ENCODE data around the gene PDZD2.
"Not testable (repeated sequence)": the region's sequence is repeated elsewhere in the genome, so short reads cannot be mapped to it uniquely, and the experiment has no call there.

The PDZD2 gene

GRCh38 chr5:31738199-31738598 lies 99.3 kb downstream of the PDZD2 start:
- DNase-seq = no peak

GRCh38 chr5:31741496-31741895 lies 102.6 kb downstream of the PDZD2 start:
- DNase-seq = no peak

- DNase-seq = no peak
Measured at GRCh38 chr5:31743678-31744077, 104.7 kb downstream of the PDZD2 start.

GRCh38 chr5:31748458-31749172 lies 109.7 kb downstream of the PDZD2 start:
- no peak for DNase-seq

GRCh38 chr5:31750215-31750614 lies 111.3 kb downstream of the PDZD2 start:
- no peak for DNase-seq

GRCh38 chr5:31751610-31752009 lies 112.7 kb downstream of the PDZD2 start:
- DNase-seq = no peak

- no peak for DNase-seq
Measured at GRCh38 chr5:31753700-31754357, 114.9 kb downstream of the PDZD2 start.

- DNase-seq = no peak
Measured at GRCh38 chr5:31754358-31754704, 115.4 kb downstream of the PDZD2 start.

GRCh38 chr5:31754741-31755675 lies 116.1 kb downstream of the PDZD2 start:
- DNase-seq = no peak

GRCh38 chr5:31755676-31756230 lies 116.8 kb downstream of the PDZD2 start:
- no peak for DNase-seq

- no peak for DNase-seq
Measured at GRCh38 chr5:31757806-31758205, 118.9 kb downstream of the PDZD2 start.

GRCh38 chr5:31758803-31759425 lies 120.0 kb downstream of the PDZD2 start:
- DNase-seq = no peak

- DNase-seq = peak; percentile 49
Measured at GRCh38 chr5:31759925-31760324, 121.0 kb downstream of the PDZD2 start.

GRCh38 chr5:31761877-31762276 lies 122.9 kb downstream of the PDZD2 start:
- DNase-seq = no peak

GRCh38 chr5:31763424-31763823 lies 124.5 kb downstream of the PDZD2 start:
- no peak for DNase-seq

- not testable (repeated sequence) for DNase-seq
Measured at GRCh38 chr5:31764687-31765086, 125.8 kb downstream of the PDZD2 start.

- no peak for DNase-seq
Measured at GRCh38 chr5:31767335-31768031, 128.6 kb downstream of the PDZD2 start.

- no peak for DNase-seq
Measured at GRCh38 chr5:31768046-31768445, 129.1 kb downstream of the PDZD2 start.

- DNase-seq = no peak
Measured at GRCh38 chr5:31768784-31769183, 129.9 kb downstream of the PDZD2 start.

GRCh38 chr5:31769530-31769929 lies 130.6 kb downstream of the PDZD2 start:
- DNase-seq = no peak

GRCh38 chr5:31770132-31770720 lies 131.3 kb downstream of the PDZD2 start:
- DNase-seq = no peak

GRCh38 chr5:31770998-31771397 lies 132.1 kb downstream of the PDZD2 start:
- no peak for DNase-seq
